AG09319 (cell line): ENCODE measurements around the gene CHPF2.

Experiments used
- DNase-seq: peaks from one replicate; pipeline ENCODE4 v3.0.0-alpha.2; 2010; ENCODE audit warnings: low read depth; ENCODE audit errors: extremely low read depth
- TF ChIP-seq, protein P1 (sequence below): IDR thresholded peaks from 2 replicates; pipeline ENCODE4 v1.5.1; 2011; ENCODE audit warnings: low read depth, mild to moderate bottlenecking, inconsistent platforms, low read length, moderate library complexity

CHPF2 gene

DNA sequence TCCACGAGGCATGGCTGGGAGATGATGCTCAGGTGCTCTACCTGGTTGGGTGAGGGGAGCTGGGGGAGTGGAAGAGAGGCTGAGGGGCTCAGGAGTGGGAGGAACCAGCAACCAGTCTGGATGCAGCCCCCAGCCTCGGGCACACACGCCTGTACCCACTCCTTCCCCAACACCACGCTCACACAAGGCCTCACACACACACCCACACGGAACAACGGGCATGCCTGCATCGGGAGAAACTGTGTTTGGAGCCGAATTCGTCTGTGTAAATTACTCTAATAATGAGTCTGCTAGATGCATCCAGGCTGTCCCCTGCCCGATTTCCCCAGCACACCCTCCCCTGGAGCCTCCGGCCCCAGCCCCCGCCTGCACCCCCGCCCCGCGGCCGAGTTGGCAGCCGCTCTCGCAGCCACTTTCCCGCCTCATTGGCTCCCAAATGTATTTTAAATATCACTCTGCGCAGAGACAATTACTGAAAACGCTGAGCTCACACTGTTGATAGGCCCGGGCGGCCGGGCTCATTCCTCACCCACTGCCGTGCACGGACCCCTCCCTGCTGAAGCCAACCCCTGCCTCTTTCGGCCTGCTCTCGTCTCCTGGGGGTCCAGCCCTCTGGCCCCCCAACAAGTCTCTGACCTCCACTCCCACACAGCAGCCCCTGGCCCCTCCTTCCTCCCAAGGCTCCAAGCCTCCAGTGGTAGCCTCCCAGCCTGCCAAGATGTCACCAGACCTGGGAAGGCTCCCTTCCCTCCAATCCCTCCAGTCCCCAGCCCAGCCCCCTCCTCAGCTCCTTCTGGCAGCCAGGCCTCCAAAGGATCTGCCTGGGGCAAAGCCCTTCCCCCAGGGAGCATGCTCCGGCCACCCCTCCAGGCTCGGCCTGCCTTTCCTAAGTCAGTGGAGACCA is 33.1 kb upstream of the CHPF2 start:
- DNase-seq, result no peak
- TF ChIP-seq, protein P1, sequence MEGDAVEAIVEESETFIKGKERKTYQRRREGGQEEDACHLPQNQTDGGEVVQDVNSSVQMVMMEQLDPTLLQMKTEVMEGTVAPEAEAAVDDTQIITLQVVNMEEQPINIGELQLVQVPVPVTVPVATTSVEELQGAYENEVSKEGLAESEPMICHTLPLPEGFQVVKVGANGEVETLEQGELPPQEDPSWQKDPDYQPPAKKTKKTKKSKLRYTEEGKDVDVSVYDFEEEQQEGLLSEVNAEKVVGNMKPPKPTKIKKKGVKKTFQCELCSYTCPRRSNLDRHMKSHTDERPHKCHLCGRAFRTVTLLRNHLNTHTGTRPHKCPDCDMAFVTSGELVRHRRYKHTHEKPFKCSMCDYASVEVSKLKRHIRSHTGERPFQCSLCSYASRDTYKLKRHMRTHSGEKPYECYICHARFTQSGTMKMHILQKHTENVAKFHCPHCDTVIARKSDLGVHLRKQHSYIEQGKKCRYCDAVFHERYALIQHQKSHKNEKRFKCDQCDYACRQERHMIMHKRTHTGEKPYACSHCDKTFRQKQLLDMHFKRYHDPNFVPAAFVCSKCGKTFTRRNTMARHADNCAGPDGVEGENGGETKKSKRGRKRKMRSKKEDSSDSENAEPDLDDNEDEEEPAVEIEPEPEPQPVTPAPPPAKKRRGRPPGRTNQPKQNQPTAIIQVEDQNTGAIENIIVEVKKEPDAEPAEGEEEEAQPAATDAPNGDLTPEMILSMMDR, result no peak

DNA sequence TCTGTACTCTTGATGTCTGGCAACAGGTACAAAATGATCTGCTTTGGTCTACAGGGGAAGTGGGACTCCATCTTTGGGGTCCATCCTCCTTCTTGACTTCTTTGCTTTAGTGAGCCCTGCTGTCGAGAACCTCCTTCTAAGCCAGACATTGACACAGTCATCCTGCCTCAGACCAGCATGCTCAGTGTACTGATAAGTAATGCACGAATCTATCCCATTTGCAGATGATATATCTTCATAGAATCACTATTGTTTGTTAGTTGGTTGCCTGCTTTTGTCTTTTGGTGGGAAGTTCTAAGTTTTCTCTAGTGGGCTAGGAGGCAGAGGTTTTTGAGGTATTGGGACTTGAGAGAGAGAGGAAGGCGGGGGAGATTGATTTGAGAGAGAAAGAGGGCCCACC is 30.9 kb upstream of the CHPF2 start:
- TF ChIP-seq, protein P1, result no peak
- no peak for DNase-seq

GRCh38 chr7:151201751-151202150 is 30.5 kb upstream of the CHPF2 start:
- DNase-seq, result no peak
- TF ChIP-seq, protein P1, result no peak

DNA sequence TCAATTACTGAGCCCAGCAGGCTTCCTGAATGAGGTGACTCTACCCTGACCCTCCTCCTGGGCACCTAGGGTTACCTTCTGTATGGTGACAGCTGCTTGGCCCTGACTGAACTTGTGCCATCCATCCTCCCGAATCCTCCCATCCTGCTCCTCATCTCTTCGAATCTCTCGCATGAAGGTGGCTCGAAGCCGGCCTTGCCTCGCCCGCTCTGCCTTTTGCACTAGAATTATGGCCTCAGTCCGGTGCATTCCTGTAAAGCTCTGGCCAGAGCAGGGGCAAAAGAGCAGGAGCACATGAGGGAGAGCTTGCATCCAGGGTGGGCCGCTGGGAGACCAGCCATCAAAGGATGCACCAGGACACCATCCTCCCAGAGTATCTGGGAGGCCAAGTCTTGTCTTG is 29.4 kb upstream of the CHPF2 start:
- TF ChIP-seq, protein P1, result no peak
- no peak for DNase-seq

DNA sequence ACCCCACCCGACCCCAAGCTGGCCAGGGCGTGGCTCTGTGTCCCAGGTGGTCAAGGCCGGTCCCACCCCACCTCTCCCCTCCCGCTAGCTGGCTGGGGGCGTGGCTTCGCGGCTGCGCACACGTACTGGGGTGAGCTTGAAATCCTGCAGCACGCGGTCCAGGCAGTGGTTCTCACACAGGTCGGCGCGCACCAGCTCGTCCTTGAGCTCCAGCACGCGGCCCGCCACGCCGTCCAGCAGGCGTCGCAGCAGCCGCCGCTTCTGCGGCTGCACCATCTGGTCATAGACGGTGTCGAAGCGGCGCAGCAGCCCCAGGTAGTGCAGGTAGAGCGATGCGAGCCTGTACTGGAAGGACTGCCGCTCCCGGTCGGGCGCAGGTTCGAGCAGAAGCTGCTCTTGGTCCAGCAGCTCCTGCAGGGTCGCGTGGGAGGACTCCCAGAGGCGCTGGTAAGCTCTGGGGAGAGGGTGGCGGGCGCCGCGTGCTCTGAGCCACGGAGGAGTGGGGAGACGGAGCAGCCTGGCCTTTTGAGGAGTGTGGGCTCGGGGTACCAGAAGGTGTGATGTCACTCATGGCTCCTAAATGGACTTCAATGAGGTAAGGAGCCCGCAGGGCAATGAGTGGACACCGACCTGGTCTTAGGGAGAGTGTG is 27.8 kb upstream of the CHPF2 start:
- no peak for DNase-seq
- TF ChIP-seq, protein P1, result no peak; the same call in none of the 2 replicates

- no peak for DNase-seq
- TF ChIP-seq, protein P1, result no peak
These were observed 26.6 kb upstream of the CHPF2 start for GRCh38 chr7:151205730-151206129.

DNA sequence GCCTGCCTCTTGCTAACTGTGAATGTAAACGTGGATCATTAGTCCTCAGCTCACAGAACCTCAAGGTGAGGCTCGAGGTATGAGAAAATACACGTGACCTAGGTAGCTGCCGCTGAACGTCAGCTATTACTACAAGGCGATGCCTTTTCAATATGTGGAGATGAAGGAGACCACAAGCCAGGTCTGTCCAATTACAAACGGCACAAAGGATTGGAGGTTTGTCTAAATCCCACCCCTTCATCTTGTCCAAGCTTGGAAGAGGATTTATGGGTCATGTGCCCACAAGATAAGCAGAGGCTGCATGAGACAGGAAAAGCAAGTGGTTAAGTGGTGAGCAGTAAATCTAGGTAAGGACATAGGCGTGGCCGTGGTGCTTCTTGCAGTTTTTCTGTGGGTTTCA is 25.4 kb upstream of the CHPF2 start:
- TF ChIP-seq, protein P1, result no peak
- DNase-seq, result no peak
